A549 (cell line): ENCODE measurements around the gene POLR1D. TPM values are rescaled to one million over a fixed set of nuclear protein-coding genes. Genes with fewer than 3 reads are reported as not detected.

ENCODE experiments used
- ATAC-seq, 2 experiments: fragments of 200-7000 bp in 1 of 2; fragments of >200 bp in 1 of 2; cut with Nextera tagmentation in 1 of 2; cut with Tn5 transposase in 1 of 2; 3 replicates each; pipeline versions ENCODE4 v1.8.0 to v1.9.1; 2018 to 2020; ENCODE audit warnings: mild to moderate bottlenecking in 1 of 2, moderate library complexity in 1 of 2
- CTCF ChIA-PET: fragments of 300-600 bp; sonication (Branson Sonifier 250); formaldehyde crosslinking; extraction: SDS; loops from one replicate; lab custom pipeline; 2021; ENCODE audit warnings: antibody characterized with exemption, inconsistent platforms; lab: Yijun Ruan, JAX
- POLR2A ChIA-PET: fragments of 350-600 bp; formaldehyde crosslinking; extraction: SDS; loops from one replicate; lab custom pipeline; 2021; ENCODE audit warnings: antibody characterized with exemption, inconsistent platforms; lab: Yijun Ruan, JAX
- DNase-seq, 2 experiments: peaks; one replicate each; pipeline versions ENCODE4 v3.0.0 to v3.0.0-alpha.2; 2011 to 2016; ENCODE audit warnings: low read depth in 1 of 2, low spot score in 1 of 2
- FAIRE-seq: peaks from 2 replicates; lab custom pipeline; 2011; peaks lifted over from hg19 to GRCh38; lab: Jason Lieb, UNC
- H3K27ac ChIP-seq, 2 experiments: fragments of >200 bp; sonication (Bioruptor Twin); formaldehyde crosslinking; 3 replicates each; pipeline ENCODE4 v1.5.1; 2016 to 2017
- H3K4me1 ChIP-seq: fragments of >200 bp; sonication (Bioruptor Twin); formaldehyde crosslinking; 3 replicates; pipeline ENCODE4 v1.6.1; 2016
- H3K4me2 ChIP-seq: fragments of >200 bp; sonication (Bioruptor Twin); formaldehyde crosslinking; 3 replicates; pipeline ENCODE4 v1.6.1; 2016
- H3K4me3 ChIP-seq: fragments of >200 bp; sonication (Bioruptor Twin); formaldehyde crosslinking; 3 replicates; pipeline ENCODE4 v1.5.1; 2016
- H3K9me3 ChIP-seq: fragments of >200 bp; sonication (Bioruptor Twin); formaldehyde crosslinking; 3 replicates; pipeline ENCODE4 v1.6.1; 2016
- BHLHE40 ChIP-seq: IDR thresholded peaks from 2 replicates; pipeline ENCODE4 v1.6.1; 2012; ENCODE audit warnings: low read depth, low read length, inconsistent platforms
- CEBPB ChIP-seq, 2 experiments: fragments of >200 bp in 1 of 2; sonication (Bioruptor Twin) in 1 of 2; formaldehyde crosslinking in 1 of 2; IDR thresholded peaks; 2 replicates each; pipeline ENCODE4 v1.6.1; 2012 to 2016
- FOSL2 ChIP-seq, 2 experiments: fragments of 450-650 bp in 1 of 2; fragments of >200 bp in 1 of 2; sonication (Bioruptor Twin) in 1 of 2; formaldehyde crosslinking; IDR thresholded peaks; 2 replicates each; pipeline versions ENCODE4 v1.5.0 to v1.6.1; 2016 to 2020; ENCODE audit warnings: mild to moderate bottlenecking in 1 of 2, moderate library complexity in 1 of 2
- HOXA7 ChIP-seq: fragments of 250-450 bp; sonication (Bioruptor Pico); IDR thresholded peaks from 2 replicates; pipeline ENCODE4 v1.5.0; 2020; ENCODE audit warnings: mild to moderate bottlenecking, moderate library complexity
- JUN ChIP-seq, 2 experiments: fragments of >200 bp; sonication (Bioruptor Twin); formaldehyde crosslinking; IDR thresholded peaks; 2 replicates in 1 of 2; 3 replicates in 1 of 2; pipeline ENCODE4 v1.6.1; 2016 to 2017
- JUNB ChIP-seq: fragments of >200 bp; sonication (Bioruptor Twin); formaldehyde crosslinking; IDR thresholded peaks from 2 replicates; pipeline ENCODE4 v1.6.1; 2016
- KDM1A ChIP-seq: fragments of 200-600 bp; sonication (generic); IDR thresholded peaks from 2 replicates; pipeline ENCODE4 v1.6.1; 2016; ENCODE audit warnings: low read depth, mild to moderate bottlenecking
- KDM5A ChIP-seq: fragments of 200-600 bp; sonication (generic); IDR thresholded peaks from 2 replicates; pipeline ENCODE4 v1.6.1; 2016; ENCODE audit warnings: antibody characterized with exemption, mild to moderate bottlenecking
- MAFK ChIP-seq: fragments of 450-650 bp; IDR thresholded peaks from 2 replicates; pipeline ENCODE4 v1.6.1; 2014; ENCODE audit not compliant: partially characterized antibody
- MYC ChIP-seq: IDR thresholded peaks from 2 replicates; pipeline ENCODE4 v1.6.1; 2012; ENCODE audit warnings: mild to moderate bottlenecking, inconsistent platforms, low read length, improper control_type of control experiment, borderline replicate concordance
- NR3C1 ChIP-seq: fragments of >200 bp; sonication (Bioruptor Twin); formaldehyde crosslinking; IDR thresholded peaks from 3 replicates; pipeline ENCODE4 v1.6.1; 2017
- POLR2A ChIP-seq: IDR thresholded peaks from 2 replicates; pipeline ENCODE4 v1.6.1; 2012; ENCODE audit warnings: mild to moderate bottlenecking, low read length
- POLR2AphosphoS2 ChIP-seq: conservative IDR thresholded peaks from 2 replicates; pipeline ENCODE4 v1.6.1; 2012; ENCODE audit warnings: low read length, improper control_type of control experiment, inconsistent platforms
- RAD21 ChIP-seq, 2 experiments: fragments of >200 bp in 1 of 2; sonication (Bioruptor Twin) in 1 of 2; formaldehyde crosslinking in 1 of 2; IDR thresholded peaks in 1 of 2; conservative IDR thresholded peaks in 1 of 2; 2 replicates in 1 of 2; 3 replicates in 1 of 2; pipeline ENCODE4 v1.6.1; 2012 to 2018; ENCODE audit warnings: inconsistent platforms in 1 of 2
- RARB ChIP-seq: fragments of 250-450 bp; sonication (Bioruptor Pico); IDR thresholded peaks from 2 replicates; pipeline ENCODE4 v1.8.0; 2021; ENCODE audit warnings: mild to moderate bottlenecking, moderate library complexity
- RFX5 ChIP-seq: fragments of 450-650 bp; IDR thresholded peaks from 2 replicates; pipeline ENCODE4 v1.7.1; 2014; ENCODE audit warnings: antibody characterized with exemption, mild to moderate bottlenecking, moderate library complexity
- TP53 ChIP-seq: fragments of 250-450 bp; sonication (Bioruptor Pico); IDR thresholded peaks from 2 replicates; pipeline ENCODE4 v1.5.0; 2021; ENCODE audit warnings: mild to moderate bottlenecking, moderate library complexity
- ZC3H11A ChIP-seq: fragments of 450-650 bp; IDR thresholded peaks from 2 replicates; pipeline ENCODE4 v1.6.1; 2014; ENCODE audit warnings: antibody characterized with exemption, mild to moderate bottlenecking
- WGBS: methylation state at CpG from one replicate; pipeline ENCODE4 v1.1.6; 2017; ENCODE audit errors: missing lambda C conversion rate; 5-methylcytosine and 5-hydroxymethylcytosine counted together
- polyA plus RNA-seq, 4 experiments: library from polyadenylated mRNA; depleted of rRNA in 3 of 4; stranded (reverse); fragments of >200 nt; fragmentation: RNase III in 1 of 4; extraction: RNeasy Plus Mini Kit Qiagen cat#74134 plus additional on column Dnase treatment in 1 of 4; gene quantifications; 2 replicates in 3 of 4; 3 replicates in 1 of 4; pipeline ENCODE4 v1.2.3, GENCODE V29; 2011 to 2017
- TF ChIP-seq, protein P1 (sequence below): fragments of 450-650 bp; IDR thresholded peaks from 2 replicates; pipeline ENCODE4 v1.6.1; 2014; ENCODE audit warnings: antibody characterized with exemption
- TF ChIP-seq, protein P2 (sequence below): fragments of >200 bp; sonication (Bioruptor Twin); formaldehyde crosslinking; IDR thresholded peaks from 3 replicates; pipeline ENCODE4 v1.5.1; 2016
- TF ChIP-seq, protein P3 (sequence below): IDR thresholded peaks from 2 replicates; pipeline ENCODE4 v1.6.1; 2012; ENCODE audit warnings: low read depth, borderline replicate concordance
- TF ChIP-seq, protein P4 (sequence below): fragments of >200 bp; sonication (Bioruptor Twin); formaldehyde crosslinking; IDR thresholded peaks from 2 replicates; pipeline ENCODE4 v1.6.1; 2016

Gene POLR1D
- polyA plus RNA-seq, 2 of the 4 experiments (the other 2 are of a cell fraction) = 110 to 161 TPM

DNA sequence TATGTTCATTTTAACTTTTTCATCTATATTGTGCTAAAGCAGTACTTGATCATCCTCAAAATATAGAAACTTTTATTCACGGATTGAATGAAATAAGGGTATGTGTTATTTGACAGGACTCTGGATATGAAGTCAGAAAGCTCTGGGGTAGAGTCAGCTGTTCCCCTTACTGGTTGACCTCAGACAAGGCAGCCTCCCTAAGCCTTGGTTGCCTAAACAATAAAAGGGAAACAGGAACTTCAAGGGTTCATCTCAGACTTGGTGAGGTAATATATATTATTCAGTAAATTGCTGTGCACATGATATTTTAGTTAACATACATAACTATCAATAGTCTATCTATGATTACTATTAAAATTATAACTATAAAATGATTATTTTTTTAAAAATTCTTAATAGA, 13.6 kb downstream of the POLR1D start:
- no peak overlapping the region for H3K27ac ChIP-seq
- CTCF ChIA-PET = no interaction called here

DNA sequence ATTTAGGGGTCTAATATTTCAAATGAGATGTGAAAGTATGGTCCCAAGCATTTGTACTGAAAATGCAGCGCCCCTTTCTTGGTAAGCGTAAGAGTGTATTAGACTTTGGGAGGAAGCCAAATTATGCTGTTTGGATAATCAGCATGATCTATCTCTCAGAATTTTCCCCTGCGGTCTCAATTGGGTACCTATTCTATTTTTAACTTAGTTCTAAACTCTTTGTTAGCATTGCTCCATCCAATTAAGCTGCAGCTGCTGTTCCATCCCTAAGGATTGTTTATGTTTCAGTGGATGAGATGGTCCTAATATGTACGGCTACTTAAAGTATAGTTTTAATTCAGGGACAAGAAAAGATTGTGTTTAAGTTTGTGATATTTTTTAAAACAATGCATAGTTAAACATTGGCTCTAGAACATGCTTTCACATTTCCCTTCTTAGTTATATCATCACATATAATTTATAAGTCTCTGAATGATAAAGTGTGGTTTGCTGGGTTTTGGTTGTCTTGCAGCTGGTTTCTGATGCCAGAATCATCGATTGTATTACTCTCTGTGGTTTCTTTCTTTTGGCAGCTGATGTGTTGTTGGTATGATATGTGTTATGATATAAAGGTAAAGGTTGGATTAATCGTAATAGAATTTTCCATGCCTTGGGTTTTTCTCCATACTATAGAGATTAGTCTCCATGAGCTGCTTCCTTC, 15.0 kb downstream of the POLR1D start:
- no peak for FAIRE-seq
- Histone ChIP-seq H3K4me2 (no peak overlapping the region), H3K4me3 (no peak overlapping the region), H3K9me3 (no peaks in the 10 kb centered on the region), H3K27ac (no peak overlapping the region), H3K4me1 (no peaks in the 10 kb centered on the region)
- DNase-seq = no peak
- TF ChIP-seq, protein P1, sequence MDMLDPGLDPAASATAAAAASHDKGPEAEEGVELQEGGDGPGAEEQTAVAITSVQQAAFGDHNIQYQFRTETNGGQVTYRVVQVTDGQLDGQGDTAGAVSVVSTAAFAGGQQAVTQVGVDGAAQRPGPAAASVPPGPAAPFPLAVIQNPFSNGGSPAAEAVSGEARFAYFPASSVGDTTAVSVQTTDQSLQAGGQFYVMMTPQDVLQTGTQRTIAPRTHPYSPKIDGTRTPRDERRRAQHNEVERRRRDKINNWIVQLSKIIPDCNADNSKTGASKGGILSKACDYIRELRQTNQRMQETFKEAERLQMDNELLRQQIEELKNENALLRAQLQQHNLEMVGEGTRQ = no peak
- CTCF ChIA-PET = no interaction called here
- POLR2A ChIA-PET = no interaction called here
- no peak for ATAC-seq
- 82% methylated on average over 6 of the region's 6 CpGs for whole genome bisulfite sequencing

More for the DNA sequence above, 13.6 kb downstream of the POLR1D start:
- Histone ChIP-seq H3K9me3 (no peaks in the 10 kb centered on the region), H3K4me1 (no peaks in the 10 kb centered on the region), H3K4me2 (no peak overlapping the region), H3K4me3 (no peak overlapping the region)
- no peak for ATAC-seq
- DNase-seq = no peak
- WGBS = 89% methylated on average over 1 of the region's 1 CpG
- POLR2A ChIA-PET = no interaction called here
- no peak for FAIRE-seq
- TF ChIP-seq, protein P2, sequence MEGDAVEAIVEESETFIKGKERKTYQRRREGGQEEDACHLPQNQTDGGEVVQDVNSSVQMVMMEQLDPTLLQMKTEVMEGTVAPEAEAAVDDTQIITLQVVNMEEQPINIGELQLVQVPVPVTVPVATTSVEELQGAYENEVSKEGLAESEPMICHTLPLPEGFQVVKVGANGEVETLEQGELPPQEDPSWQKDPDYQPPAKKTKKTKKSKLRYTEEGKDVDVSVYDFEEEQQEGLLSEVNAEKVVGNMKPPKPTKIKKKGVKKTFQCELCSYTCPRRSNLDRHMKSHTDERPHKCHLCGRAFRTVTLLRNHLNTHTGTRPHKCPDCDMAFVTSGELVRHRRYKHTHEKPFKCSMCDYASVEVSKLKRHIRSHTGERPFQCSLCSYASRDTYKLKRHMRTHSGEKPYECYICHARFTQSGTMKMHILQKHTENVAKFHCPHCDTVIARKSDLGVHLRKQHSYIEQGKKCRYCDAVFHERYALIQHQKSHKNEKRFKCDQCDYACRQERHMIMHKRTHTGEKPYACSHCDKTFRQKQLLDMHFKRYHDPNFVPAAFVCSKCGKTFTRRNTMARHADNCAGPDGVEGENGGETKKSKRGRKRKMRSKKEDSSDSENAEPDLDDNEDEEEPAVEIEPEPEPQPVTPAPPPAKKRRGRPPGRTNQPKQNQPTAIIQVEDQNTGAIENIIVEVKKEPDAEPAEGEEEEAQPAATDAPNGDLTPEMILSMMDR = no peak
- TF ChIP-seq RFX5 (no peak), BHLHE40 (no peak), JUN (IDR thresholded peaks at IDR 0.05) (no peak), MYC (no peak), KDM1A (no peak), KDM5A (no peak), TP53 (CRISPR knock-in tag) (no peak), ZC3H11A (no peak), POLR2AphosphoS2 (no peak), POLR2A (no peak), NR3C1 (no peak), MAFK (no peak), HOXA7 (no peak), RAD21 (conservative IDR thresholded peaks at IDR 0.05 in 1 of 2, IDR thresholded peaks at IDR 0.05 in 1 of 2) (no peak), JUNB (no peak), RARB (CRISPR knock-in tag) (no peak)
- TF ChIP-seq, protein P3, sequence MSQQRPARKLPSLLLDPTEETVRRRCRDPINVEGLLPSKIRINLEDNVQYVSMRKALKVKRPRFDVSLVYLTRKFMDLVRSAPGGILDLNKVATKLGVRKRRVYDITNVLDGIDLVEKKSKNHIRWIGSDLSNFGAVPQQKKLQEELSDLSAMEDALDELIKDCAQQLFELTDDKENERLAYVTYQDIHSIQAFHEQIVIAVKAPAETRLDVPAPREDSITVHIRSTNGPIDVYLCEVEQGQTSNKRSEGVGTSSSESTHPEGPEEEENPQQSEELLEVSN = no peak
- TF ChIP-seq, protein P1 = no peak
- TF ChIP-seq, protein P4, sequence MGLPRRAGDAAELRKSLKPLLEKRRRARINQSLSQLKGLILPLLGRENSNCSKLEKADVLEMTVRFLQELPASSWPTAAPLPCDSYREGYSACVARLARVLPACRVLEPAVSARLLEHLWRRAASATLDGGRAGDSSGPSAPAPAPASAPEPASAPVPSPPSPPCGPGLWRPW = no peak

DNA sequence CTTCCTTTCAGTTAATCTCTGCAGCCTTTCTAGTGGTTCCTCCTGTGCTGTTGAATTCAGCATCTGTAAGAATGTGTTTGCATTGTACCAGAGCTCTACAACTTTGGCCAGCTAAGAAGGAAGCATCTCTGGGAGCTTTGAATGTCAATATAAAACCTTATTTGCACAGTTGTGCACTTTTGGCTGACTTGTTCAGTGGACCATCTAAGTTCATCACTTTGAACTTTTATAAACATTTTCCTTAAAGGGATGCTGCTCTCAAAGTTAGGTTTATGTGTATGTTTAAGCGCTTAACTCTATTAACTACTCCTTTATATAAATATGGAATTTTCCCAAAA, 15.6 kb downstream of the POLR1D start:
- no peak for DNase-seq
- H3K9me3 ChIP-seq = no peaks in the 10 kb centered on the region
- TF ChIP-seq CEBPB (IDR thresholded peaks at IDR 0.05) (no peak), FOSL2 (IDR thresholded peaks at IDR 0.05) (no peak), FOSL2 (CRISPR knock-in tag; IDR thresholded peaks at IDR 0.05) (no peak)
- no peak for FAIRE-seq
- no peak overlapping the region for H3K4me2 ChIP-seq
- no peak for ATAC-seq
- no peak overlapping the region for H3K27ac ChIP-seq
- ChIA-PET POLR2A (no interaction called here), CTCF (no interaction called here)
- no peaks in the 10 kb centered on the region for H3K4me1 ChIP-seq
- 100% methylated on average over 1 of the region's 1 CpG for WGBS
- H3K4me3 ChIP-seq = no peak overlapping the region
